GM23248 (cell line): Measurements from ENCODE around the gene MAB21L1.

ENCODE experiments used
- EZH2 ChIP-seq: fragments of 200-600 bp; sonication (generic); IDR thresholded peaks from 2 replicates; pipeline ENCODE4 v1.6.1; 2018; ENCODE audit warnings: antibody characterized with exemption, mild to moderate bottlenecking; ENCODE audit not compliant: insufficient read depth, poor library complexity, severe bottlenecking
- EZH2phosphoT487 ChIP-seq: fragments of 200-600 bp; sonication (generic); IDR thresholded peaks from 2 replicates; pipeline ENCODE4 v1.6.1; 2018; ENCODE audit warnings: antibody characterized with exemption, moderate library complexity, mild to moderate bottlenecking, low read depth; ENCODE audit not compliant: insufficient read depth

- no peak for TF ChIP-seq EZH2phosphoT487
- no peak for TF ChIP-seq EZH2
Measured at GRCh38 chr13:35514061-35514477, 37.6 kb upstream of the MAB21L1 start.
